Hepatocyte (in vitro differentiated cells): ENCODE data around the gene PRDX6.

Experiments used
- EZH2 ChIP-seq: fragments of 200-600 bp; sonication (generic); IDR thresholded peaks from 2 replicates; pipeline ENCODE4 v1.6.1; 2016; ENCODE audit warnings: antibody characterized with exemption, mild to moderate bottlenecking, borderline replicate concordance
- TF ChIP-seq, protein P1 (sequence below): fragments of 200-600 bp; sonication (generic); IDR thresholded peaks from 2 replicates; pipeline ENCODE4 v1.5.1; 2016; ENCODE audit warnings: antibody characterized with exemption, mild to moderate bottlenecking; ENCODE audit not compliant: poor library complexity

GRCh38 chr1:173436841-173437428 is 40.2 kb upstream of the PRDX6 start:
- TF ChIP-seq, protein P1, sequence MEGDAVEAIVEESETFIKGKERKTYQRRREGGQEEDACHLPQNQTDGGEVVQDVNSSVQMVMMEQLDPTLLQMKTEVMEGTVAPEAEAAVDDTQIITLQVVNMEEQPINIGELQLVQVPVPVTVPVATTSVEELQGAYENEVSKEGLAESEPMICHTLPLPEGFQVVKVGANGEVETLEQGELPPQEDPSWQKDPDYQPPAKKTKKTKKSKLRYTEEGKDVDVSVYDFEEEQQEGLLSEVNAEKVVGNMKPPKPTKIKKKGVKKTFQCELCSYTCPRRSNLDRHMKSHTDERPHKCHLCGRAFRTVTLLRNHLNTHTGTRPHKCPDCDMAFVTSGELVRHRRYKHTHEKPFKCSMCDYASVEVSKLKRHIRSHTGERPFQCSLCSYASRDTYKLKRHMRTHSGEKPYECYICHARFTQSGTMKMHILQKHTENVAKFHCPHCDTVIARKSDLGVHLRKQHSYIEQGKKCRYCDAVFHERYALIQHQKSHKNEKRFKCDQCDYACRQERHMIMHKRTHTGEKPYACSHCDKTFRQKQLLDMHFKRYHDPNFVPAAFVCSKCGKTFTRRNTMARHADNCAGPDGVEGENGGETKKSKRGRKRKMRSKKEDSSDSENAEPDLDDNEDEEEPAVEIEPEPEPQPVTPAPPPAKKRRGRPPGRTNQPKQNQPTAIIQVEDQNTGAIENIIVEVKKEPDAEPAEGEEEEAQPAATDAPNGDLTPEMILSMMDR = no peak
- TF ChIP-seq EZH2 = no peak
